HCT116 (cell line): ENCODE data around the gene TWF1. TPM values are rescaled to one million over a fixed set of nuclear protein-coding genes. Genes with fewer than 3 reads are reported as not detected.

Experiments
- ATAC-seq: fragments of 200-7000 bp; cut with Tn5 transposase; 2 replicates; pipeline ENCODE4 v1.9.1; 2020; ENCODE audit warnings: mild to moderate bottlenecking, moderate library complexity
- BruUV-seq: library from RNA; stranded (reverse); fragments of 400-500 nt; replicated peaks from 2 replicates; lab custom pipeline; 2021; lab: Mats Ljungman, UMichigan
- CTCF ChIA-PET: fragments of 300-600 bp; sonication (Branson Sonifier 250); formaldehyde crosslinking; loops from one replicate; lab custom pipeline; 2021; ENCODE audit warnings: antibody characterized with exemption; lab: Charles Lee
- POLR2A ChIA-PET: fragments of 300-600, 350-600 bp; sonication (Branson Sonifier 250); formaldehyde crosslinking; loops from one replicate; lab custom pipeline; 2021; ENCODE audit warnings: antibody characterized with exemption; lab: Charles Lee
- RAD21 ChIA-PET, 2 experiments: fragments of 300-600 bp; sonication (Branson Sonifier 250); formaldehyde crosslinking; loops; one replicate each; lab custom pipeline; 2023; ENCODE audit warnings: low total read pairs in 2 of 2; ENCODE audit not compliant: uncharacterized antibody in 2 of 2, unreplicated experiment in 2 of 2, low non-redundant PET in 1 of 2; lab: Charles Lee
- DNase-seq: peaks from one replicate; pipeline ENCODE4 v3.0.0-alpha.2; 2010; ENCODE audit warnings: low read depth, low spot score
- H2AFZ ChIP-seq: fragments of 200-600 bp; shearing (Covaris generic), sonication (generic); 2 replicates; pipeline ENCODE4 v1.6.1; 2017; ENCODE audit warnings: low read depth, mixed run types, mixed read lengths, antibody characterized with exemption, low read length; ENCODE audit not compliant: poor library complexity, severe bottlenecking
- H3K27ac ChIP-seq: 2 replicates; pipeline ENCODE4 v1.5.1; 2012; ENCODE audit warnings: low read depth, low read length
- H3K27me3 ChIP-seq: fragments of 200-600 bp; sonication (generic); 2 replicates; pipeline ENCODE4 v1.6.1; 2016; ENCODE audit warnings: mixed run types, low read length, mixed read lengths; ENCODE audit not compliant: insufficient read depth
- H3K36me3 ChIP-seq, 2 experiments: fragments of 200-500 bp in 1 of 2; fragments of 200-600 bp in 1 of 2; sonication (Bioruptor generic) in 1 of 2; sonication (generic) in 1 of 2; 2 replicates each; pipeline versions ENCODE4 v1.5.1 to v1.6.1; 2014 to 2016; ENCODE audit warnings: low read length in 2 of 2, inconsistent platforms in 1 of 2, mixed read lengths in 1 of 2, mixed run types in 1 of 2; ENCODE audit not compliant: insufficient read depth in 2 of 2, control insufficient read depth in 1 of 2
- H3K4me1 ChIP-seq, 2 experiments: fragments of 200-600 bp in 1 of 2; sonication (generic) in 1 of 2; 2 replicates each; pipeline versions ENCODE4 v1.5.1 to v1.6.1; 2012 to 2017; ENCODE audit warnings: low read length in 2 of 2, inconsistent platforms in 1 of 2, mild to moderate bottlenecking in 1 of 2, mixed read lengths in 1 of 2, mixed run types in 1 of 2, moderate library complexity in 1 of 2; ENCODE audit not compliant: insufficient read depth in 2 of 2, control insufficient read depth in 1 of 2
- H3K4me2 ChIP-seq: fragments of 200-600 bp; sonication (generic); 2 replicates; pipeline ENCODE4 v1.6.1; 2017; ENCODE audit warnings: mixed run types, low read length, mixed read lengths
- H3K4me3 ChIP-seq, 2 experiments: fragments of 200-600 bp in 1 of 2; sonication (generic) in 1 of 2; replicated peaks in 1 of 2; 2 replicates each; pipeline ENCODE4 v1.5.1; 2011 to 2016; ENCODE audit warnings: low read length in 2 of 2, control low read depth in 1 of 2, low read depth in 1 of 2, mild to moderate bottlenecking in 1 of 2, mixed read lengths in 1 of 2, mixed run types in 1 of 2
- H3K79me2 ChIP-seq: fragments of 200-600 bp; sonication (generic); 2 replicates; pipeline ENCODE4 v1.6.1; 2017; ENCODE audit warnings: mild to moderate bottlenecking, mixed run types, low read length, moderate library complexity, mixed read lengths; ENCODE audit not compliant: insufficient read depth
- H3K9ac ChIP-seq: fragments of 200-600 bp; sonication (generic); 2 replicates; pipeline ENCODE4 v1.6.1; 2016; ENCODE audit warnings: low read length, mixed read lengths
- H3K9me2 ChIP-seq: fragments of 200-600 bp; sonication (generic), shearing (Covaris generic); 2 replicates; pipeline ENCODE4 v1.6.1; 2017; ENCODE audit warnings: mixed run types, mild to moderate bottlenecking, moderate library complexity; ENCODE audit not compliant: insufficient read depth
- H3K9me3 ChIP-seq, 2 experiments: fragments of 200-500 bp in 1 of 2; fragments of 200-600 bp in 1 of 2; sonication (Bioruptor generic) in 1 of 2; sonication (generic) in 1 of 2; 2 replicates each; pipeline ENCODE4 v1.6.1; 2014 to 2017; ENCODE audit warnings: low read length in 2 of 2, mixed read lengths in 2 of 2, inconsistent platforms in 1 of 2, low read depth in 1 of 2, mild to moderate bottlenecking in 1 of 2, mixed run types in 1 of 2, moderate library complexity in 1 of 2; ENCODE audit not compliant: control insufficient read depth in 1 of 2, insufficient read depth in 1 of 2
- H4K20me1 ChIP-seq: fragments of 200-600 bp; sonication (generic), shearing (Covaris generic); 2 replicates; pipeline ENCODE4 v1.6.1; 2017; ENCODE audit warnings: mixed run types, mild to moderate bottlenecking, moderate library complexity; ENCODE audit not compliant: insufficient read depth
- EGR1 ChIP-seq: IDR thresholded peaks from 2 replicates; pipeline ENCODE4 v1.6.1; 2012; ENCODE audit warnings: low read depth
- EZH2phosphoT487 ChIP-seq: fragments of 200-600 bp; IDR thresholded peaks from 2 replicates; pipeline ENCODE4 v1.6.1; 2018; ENCODE audit warnings: antibody characterized with exemption, borderline replicate concordance
- MAX ChIP-seq: IDR thresholded peaks from 2 replicates; pipeline ENCODE4 v1.6.1; 2012
- POLR2A ChIP-seq: IDR thresholded peaks from 2 replicates; pipeline ENCODE4 v1.7.0; 2011; ENCODE audit warnings: borderline replicate concordance; ENCODE audit not compliant: insufficient read depth, insufficient read length; ENCODE audit errors: extremely low read depth
- POLR2AphosphoS5 ChIP-seq: IDR thresholded peaks from 2 replicates; pipeline ENCODE4 v1.6.1; 2011; ENCODE audit warnings: mild to moderate bottlenecking, low read depth, low read length, moderate library complexity
- REST ChIP-seq: IDR thresholded peaks from 2 replicates; pipeline ENCODE4 v1.6.1; 2012; ENCODE audit warnings: low read depth
- SIN3A ChIP-seq: IDR thresholded peaks from 2 replicates; pipeline ENCODE4 v1.6.1; 2012; ENCODE audit warnings: low read depth
- SRF ChIP-seq: IDR thresholded peaks from 2 replicates; pipeline ENCODE4 v1.6.1; 2012; ENCODE audit warnings: low read depth
- TCF7L2 ChIP-seq: IDR thresholded peaks from 2 replicates; pipeline ENCODE4 v1.7.0; 2011; ENCODE audit warnings: borderline replicate concordance, inconsistent platforms; ENCODE audit not compliant: insufficient read depth, insufficient read length; ENCODE audit errors: extremely low read depth
- YY1 ChIP-seq: IDR thresholded peaks from 2 replicates; pipeline ENCODE4 v1.6.1; 2011; ENCODE audit warnings: low read length, low read depth, moderate library complexity, mild to moderate bottlenecking; ENCODE audit not compliant: insufficient replicate concordance; ENCODE audit errors: extremely low read depth
- ZFX ChIP-seq: fragments of 450-650 bp; IDR thresholded peaks from 2 replicates; pipeline ENCODE4 v1.6.1; 2017
- ZNF274 ChIP-seq: fragments of 200-500 bp; sonication (Bioruptor generic); IDR thresholded peaks from 2 replicates; pipeline ENCODE4 v1.6.1; 2014; ENCODE audit warnings: mild to moderate bottlenecking, low read depth, low read length, inconsistent platforms
- intact Hi-C: fragments of 100-400 bp; cut with micrococcal nuclease; formaldehyde crosslinking; loops from 2 replicates; pipeline ENCODE4 v1.10.0; 2022
- total RNA-seq: library from RNA; stranded (reverse); gene quantifications from one replicate; pipeline ENCODE4 v1.2.1, GENCODE V29; 2021; ENCODE audit not compliant: unreplicated experiment

The TWF1 gene
- total RNA-seq, 1 experiment from 2014 or later, result 125 TPM

GRCh38 chr12:43797561-43798217, 8.4 kb downstream of the TWF1 start:
- no peak overlapping the region for H3K9ac ChIP-seq
- TF ChIP-seq SRF (no peak), EGR1 (no peak), REST (no peak), SIN3A (no peak), POLR2A (no peak), EZH2phosphoT487 (no peak), ZNF274 (no peak), YY1 (no peak), ZFX (no peak), POLR2AphosphoS5 (no peak), MAX (no peak), TCF7L2 (no peak)
- no peak overlapping the region for H3K4me3 ChIP-seq
- ChIA-PET RAD21 (no interaction called here), CTCF (no interaction called here), POLR2A (no interaction called here)
- no peaks in the 10 kb centered on the region for H3K9me2 ChIP-seq
- H3K27me3 ChIP-seq, result no peaks in the 10 kb centered on the region
- BruUV-seq, result no TSS peak
- H3K27ac ChIP-seq, result no peak overlapping the region
- H3K79me2 ChIP-seq, result peaks cover 13% of the 10 kb centered on the region
- H4K20me1 ChIP-seq, result no peaks in the 10 kb centered on the region
- H2AFZ ChIP-seq, result no peak overlapping the region
- no peaks in the 10 kb centered on the region for H3K9me3 ChIP-seq
- H3K4me1 ChIP-seq, result no peaks in the 10 kb centered on the region
- no peak for DNase-seq
- no peak for ATAC-seq
- H3K36me3 ChIP-seq, result peaks cover 41 to 59% of the 10 kb centered on the region in 2 experiments
- no peak overlapping the region for H3K4me2 ChIP-seq
- intact Hi-C loops, result no loop called here
